Sigmoid colon (tissue), 7 donors: ENCODE measurements around the gene TM2D3. TPM values are rescaled to one million over a fixed set of nuclear protein-coding genes. Genes with fewer than 3 reads are reported as not detected.

Source experiments
- DNase-seq: peaks from one replicate; pipeline ENCODE4 v3.0.0-alpha.2; 2019
- H3K27ac ChIP-seq, 4 donors: fragments of 200-600 bp; sonication (generic); one replicate each; pipeline ENCODE4 v1.5.1; 2016 to 2019; ENCODE audit warnings: mild to moderate bottlenecking in 1 of 4
- H3K27me3 ChIP-seq, 3 donors: fragments of 200-600 bp; sonication (generic); one replicate each; pipeline ENCODE4 v1.5.1; 2019; ENCODE audit warnings: mild to moderate bottlenecking in 1 of 3
- H3K36me3 ChIP-seq, 4 donors: fragments of 200-600 bp; sonication (generic); one replicate each; pipeline ENCODE4 v1.5.1; 2016 to 2019
- H3K4me1 ChIP-seq, 4 donors: fragments of 200-600 bp; sonication (generic); one replicate each; pipeline ENCODE4 v1.5.1; 2017 to 2019
- H3K4me3 ChIP-seq, 4 donors: fragments of 200-600 bp; sonication (generic); one replicate each; pipeline ENCODE4 v1.5.1; 2017 to 2019; ENCODE audit warnings: mild to moderate bottlenecking in 2 of 4, moderate library complexity in 1 of 4
- H3K9me3 ChIP-seq, 4 donors: fragments of 200-600 bp in 3 of 4; sonication (generic) in 3 of 4; one replicate each; pipeline versions ENCODE4 v1.5.1 to v1.6.1; 2013 to 2019
- CTCF ChIP-seq, 4 experiments: fragments of 450-650 bp in 3 of 4; fragments of 200-600 bp in 1 of 4; IDR thresholded peaks; one replicate each; pipeline ENCODE4 v1.5.1; 2016 to 2019; ENCODE audit warnings: antibody characterized with exemption in 4 of 4, mild to moderate bottlenecking in 3 of 4, moderate library complexity in 2 of 4
- EP300 ChIP-seq, 4 donors: sonication (generic); formaldehyde crosslinking; IDR thresholded peaks; one replicate each; pipeline ENCODE4 v1.6.1; 2017; ENCODE audit warnings: antibody characterized with exemption in 4 of 4
- POLR2A ChIP-seq, 2 donors: fragments of 450-650 bp; IDR thresholded peaks; one replicate each; pipeline ENCODE4 v1.6.1; 2016; ENCODE audit warnings: antibody characterized with exemption in 2 of 2, mild to moderate bottlenecking in 2 of 2, moderate library complexity in 2 of 2
- POLR2AphosphoS5 ChIP-seq, 4 donors: sonication (generic); formaldehyde crosslinking; IDR thresholded peaks; one replicate each; pipeline ENCODE4 v1.6.1; 2017; ENCODE audit warnings: antibody characterized with exemption in 4 of 4
- WGBS, 2 donors: extraction: QIAGEN DNeasy Blood & Tissue Kit; methylation state at CpG; one replicate each; pipeline ENCODE4 v1.1.7; 2013; 5-methylcytosine and 5-hydroxymethylcytosine counted together
- intact Hi-C: fragments of 100-400 bp; cut with DNase I; formaldehyde crosslinking; loops from one replicate; pipeline ENCODE4 v1.15.1; 2023
- polyA plus RNA-seq, 3 donors: library from polyadenylated mRNA; stranded (reverse); fragments of 200-250 nt; gene quantifications; one replicate each; pipeline ENCODE4 v1.2.3, GENCODE V29; 2013
- total RNA-seq, 4 donors: library from RNA; depleted of rRNA; stranded (reverse); fragments of >200 nt; gene quantifications; one replicate each; pipeline ENCODE4 v1.1.0, GENCODE V29; 2016
- donor health status: healthy with polysubstance abuse.
- donor health status: Bipolar disorder and iron deficiency.
- donor health status: healthy.

Gene TM2D3
- total and polyA plus RNA-seq, 7 donors, result 17.1 to 61.4 (median 49.3) TPM

DNA sequence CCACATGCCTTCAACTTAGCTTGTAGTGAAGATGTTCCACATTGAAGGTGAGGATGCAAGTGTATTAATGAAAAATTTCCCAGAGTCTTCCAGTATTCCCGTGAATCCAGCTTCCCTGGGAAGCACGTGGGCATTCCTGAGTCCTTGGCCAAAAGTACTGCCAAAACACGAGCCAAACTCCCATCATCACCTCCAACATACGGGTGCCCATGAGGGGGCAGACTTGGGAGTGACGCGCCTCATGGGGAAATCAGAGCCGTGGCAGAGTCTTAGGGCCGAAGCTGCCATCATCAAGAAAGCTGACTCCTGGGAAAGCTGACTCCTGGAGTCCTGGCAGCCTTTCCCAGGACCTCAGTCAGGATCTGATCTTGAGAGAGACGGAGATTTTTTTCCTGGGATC, 20.1 kb upstream of the TM2D3 start:
- Histone ChIP-seq H3K4me1 (no peaks in the 10 kb centered on the region), H3K27me3 (no peaks in the 10 kb centered on the region), H3K4me3 (no peak overlapping the region), H3K9me3 (no peaks in the 10 kb centered on the region), H3K27ac (no peak overlapping the region), H3K36me3 (peaks cover 0 to 78% (median 16%) of the 10 kb centered on the region in 4 donors)
- TF ChIP-seq POLR2A (IDR thresholded peaks at IDR 0.05), result no peak
- TF ChIP-seq EP300 (IDR thresholded peaks at IDR 0.05), result no peak
- no peak for TF ChIP-seq CTCF (IDR thresholded peaks at IDR 0.05)
- TF ChIP-seq POLR2AphosphoS5 (IDR thresholded peaks at IDR 0.05), result no peak
- 90 to 94% methylated on average over 9 of the region's 9 CpGs for WGBS, 2 donors
- intact Hi-C loops, result no loop called here
- no peak for DNase-seq

GRCh38 chr15:101669744-101670143, 17.6 kb upstream of the TM2D3 start:
- DNase-seq, result no peak
- H3K9me3 ChIP-seq, result no peaks in the 10 kb centered on the region
- no peaks in the 10 kb centered on the region for H3K4me1 ChIP-seq
- WGBS, 2 donors, result 92 to 95% methylated on average over 3 of the region's 3 CpGs
- H3K27me3 ChIP-seq, result no peaks in the 10 kb centered on the region
- no peak overlapping the region for H3K4me3 ChIP-seq
- intact Hi-C loops, result no loop called here
- TF ChIP-seq POLR2A (IDR thresholded peaks at IDR 0.05) (no peak), POLR2AphosphoS5 (IDR thresholded peaks at IDR 0.05) (no peak), EP300 (IDR thresholded peaks at IDR 0.05) (no peak), CTCF (IDR thresholded peaks at IDR 0.05) (no peak)
- H3K27ac ChIP-seq, result no peak overlapping the region
- peaks cover 0 to 65% (median 11%) of the 10 kb centered on the region in 4 donors for H3K36me3 ChIP-seq

GRCh38 chr15:101667881-101668280, 15.7 kb upstream of the TM2D3 start:
- Histone ChIP-seq H3K4me1 (no peaks in the 10 kb centered on the region), H3K9me3 (no peaks in the 10 kb centered on the region), H3K4me3 (no peak overlapping the region), H3K27ac (no peak overlapping the region), H3K36me3 (peaks cover 0 to 50% (median 8%) of the 10 kb centered on the region in 4 donors), H3K27me3 (no peaks in the 10 kb centered on the region)
- intact Hi-C loops, result no loop called here
- no peak for TF ChIP-seq POLR2AphosphoS5 (IDR thresholded peaks at IDR 0.05)
- no peak for TF ChIP-seq POLR2A (IDR thresholded peaks at IDR 0.05)
- no peak for TF ChIP-seq EP300 (IDR thresholded peaks at IDR 0.05)
- TF ChIP-seq CTCF (IDR thresholded peaks at IDR 0.05), result no peak
- DNase-seq, result no peak
- whole genome bisulfite sequencing, 2 donors, result 91 to 92% methylated on average over 1 of the region's 1 CpG

DNA sequence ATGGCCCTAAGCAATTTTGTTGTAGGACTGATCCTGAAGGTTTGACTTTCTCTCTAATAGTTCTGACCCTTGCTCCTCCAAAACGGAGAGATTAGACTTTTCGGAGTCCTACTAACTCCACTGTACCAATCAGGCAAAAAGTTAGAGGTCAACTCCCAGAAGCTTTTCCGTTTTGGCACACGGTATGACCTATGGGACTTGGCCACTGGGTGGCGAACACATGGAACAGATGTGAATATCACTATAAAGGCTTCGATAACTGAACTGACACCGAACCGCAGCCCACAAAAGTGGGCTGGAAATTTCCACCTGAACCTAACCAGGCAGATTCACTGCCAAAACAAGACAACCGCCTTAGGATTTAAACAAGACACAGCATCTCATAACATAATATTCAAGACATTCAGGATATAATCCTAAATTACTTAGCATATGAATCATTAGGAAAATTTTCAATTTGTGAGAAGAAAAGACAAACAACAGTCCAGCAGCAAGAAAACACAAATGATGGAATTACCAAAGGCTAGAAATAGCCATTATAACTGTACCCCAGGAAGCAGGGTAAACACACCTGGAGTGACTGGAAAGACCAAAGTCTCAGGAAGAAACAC, 12.2 kb upstream of the TM2D3 start:
- WGBS, 2 donors, result 88 to 90% methylated on average over 9 of the region's 9 CpGs
- peaks cover 4 to 45% (median 12%) of the 10 kb centered on the region in 4 donors for H3K36me3 ChIP-seq
- no peaks in the 10 kb centered on the region for H3K27me3 ChIP-seq
- H3K4me1 ChIP-seq, result no peaks in the 10 kb centered on the region
- TF ChIP-seq POLR2AphosphoS5 (IDR thresholded peaks at IDR 0.05), result no peak
- no peak for TF ChIP-seq CTCF (IDR thresholded peaks at IDR 0.05)
- no peak for TF ChIP-seq POLR2A (IDR thresholded peaks at IDR 0.05)
- TF ChIP-seq EP300 (IDR thresholded peaks at IDR 0.05), result no peak
- no peak overlapping the region for H3K27ac ChIP-seq
- no peaks in the 10 kb centered on the region for H3K9me3 ChIP-seq
- H3K4me3 ChIP-seq, result no peak overlapping the region
- intact Hi-C loops, result no loop called here
- no peak for DNase-seq

DNA sequence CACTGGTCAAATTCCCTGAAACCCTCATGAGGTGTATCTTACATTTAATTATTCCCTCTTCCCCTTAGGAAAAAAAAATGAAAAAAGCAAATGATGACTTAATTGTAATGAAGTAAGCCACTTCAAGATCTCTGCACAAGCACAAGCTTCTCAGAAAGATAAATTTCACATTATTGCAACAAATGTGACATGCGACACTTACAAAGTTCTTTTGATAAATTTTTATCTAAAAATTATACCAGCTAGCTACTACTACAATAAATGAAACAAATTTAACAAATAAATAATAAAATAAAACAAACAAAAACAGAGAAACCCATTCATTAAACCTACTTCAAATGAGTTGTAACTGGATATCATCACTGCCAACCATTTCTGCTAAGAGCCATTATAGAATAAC, 10.0 kb upstream of the TM2D3 start:
- H3K4me3 ChIP-seq, result no peak overlapping the region
- TF ChIP-seq POLR2A (IDR thresholded peaks at IDR 0.05) (no peak), EP300 (IDR thresholded peaks at IDR 0.05) (no peak), POLR2AphosphoS5 (IDR thresholded peaks at IDR 0.05) (no peak), CTCF (IDR thresholded peaks at IDR 0.05) (no peak)
- H3K9me3 ChIP-seq, result no peaks in the 10 kb centered on the region
- H3K4me1 ChIP-seq, result no peaks in the 10 kb centered on the region
- H3K27ac ChIP-seq, result no peak overlapping the region
- 96 to 99% methylated on average over 1 of the region's 1 CpG for WGBS, 2 donors
- peaks cover 4 to 47% (median 10%) of the 10 kb centered on the region in 4 donors for H3K36me3 ChIP-seq
- intact Hi-C loops, result no loop called here
- no peaks in the 10 kb centered on the region for H3K27me3 ChIP-seq
- no peak for DNase-seq
